Stimulated activated CD4-positive, alpha-beta T cell treated with anti-CD3 and anti-CD28 coated beads, Interleukin-1b, Interleukin-23, amount 100 ng/mL, for 48 hours (primary cell): ENCODE data around the gene MACROD2.

Experiments used
- DNase-seq: peaks from one replicate; pipeline ENCODE4 v3.0.0-alpha.2; 2020

The MACROD2 gene

GRCh38 chr20:15919118-15919517 lies 1923.8 kb downstream of the MACROD2 start:
- no peak for DNase-seq

GRCh38 chr20:15921930-15922329 lies 1926.6 kb downstream of the MACROD2 start:
- no peak for DNase-seq

DNA sequence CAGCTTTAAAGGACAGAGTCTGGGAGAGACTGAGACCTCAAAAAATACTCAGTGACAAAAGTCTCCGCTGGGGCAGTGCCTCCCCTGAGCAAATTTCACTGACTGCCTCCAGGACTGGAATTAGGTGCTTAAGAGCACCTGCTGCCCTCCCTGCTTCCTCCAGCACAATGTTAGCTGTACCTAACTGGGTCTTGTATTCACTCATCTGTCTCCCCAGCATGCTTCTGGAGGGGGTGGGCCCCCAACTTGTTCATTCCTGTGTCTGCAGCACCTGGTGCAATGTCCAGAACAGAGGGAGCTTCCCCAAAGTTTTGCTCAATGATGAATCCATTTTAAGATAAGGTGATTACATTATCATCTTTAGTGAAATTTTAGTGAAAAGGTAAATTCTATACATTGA lies 1927.2 kb downstream of the MACROD2 start:
- no peak for DNase-seq

DNA sequence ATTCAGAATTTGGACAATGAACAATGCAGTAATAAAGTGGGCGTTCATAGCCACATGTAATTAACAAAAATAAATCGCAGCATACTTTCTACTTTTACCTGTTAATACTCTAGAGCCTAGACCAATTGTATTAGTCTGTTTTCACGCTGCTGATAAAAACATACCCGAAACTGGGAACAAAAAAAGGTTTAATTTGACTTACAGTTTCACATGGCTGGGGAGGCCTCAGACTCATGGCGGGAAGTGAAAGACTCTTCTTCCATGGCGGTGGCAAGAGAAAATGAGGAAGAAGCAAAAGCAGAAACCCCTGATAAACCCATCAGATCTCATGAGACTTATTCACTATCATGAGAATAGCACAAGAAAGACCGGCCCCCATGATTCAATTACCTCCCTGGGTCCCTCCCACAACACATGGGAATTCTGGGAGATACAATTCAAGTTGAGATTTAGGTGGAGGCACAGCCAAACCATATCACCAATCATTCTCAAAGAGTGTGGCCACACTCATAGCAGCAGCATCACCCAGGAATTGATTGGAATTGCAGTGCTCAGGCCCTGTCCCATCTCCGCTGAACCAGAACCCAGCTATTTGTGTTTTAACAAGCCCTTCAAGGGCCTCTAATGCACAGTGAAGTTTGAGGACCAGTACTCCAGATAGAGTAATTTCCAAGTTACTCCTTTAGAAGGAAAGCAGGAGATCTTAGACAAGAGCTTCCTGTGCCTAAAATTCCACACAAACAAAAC lies 1927.9 kb downstream of the MACROD2 start:
- no peak for DNase-seq

DNA sequence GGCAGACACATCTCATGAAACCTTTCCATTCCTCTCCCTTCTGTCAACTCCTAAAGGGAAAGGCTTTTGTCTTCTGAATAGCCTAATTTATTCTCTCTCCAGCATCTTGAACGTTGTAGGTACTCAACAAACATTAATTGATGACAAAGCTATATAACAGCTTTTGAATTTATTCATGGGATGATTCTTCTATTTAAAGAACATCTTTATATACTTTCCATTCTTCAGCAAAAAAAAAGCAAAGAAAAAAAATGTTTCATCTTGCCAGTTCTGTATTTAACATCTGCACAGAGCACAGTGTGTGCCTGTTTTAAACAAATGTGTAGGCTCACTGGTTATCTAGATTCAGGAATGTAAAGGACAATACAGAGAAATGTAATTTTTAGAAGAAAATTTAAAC lies 1929.2 kb downstream of the MACROD2 start:
- no peak for DNase-seq

DNA sequence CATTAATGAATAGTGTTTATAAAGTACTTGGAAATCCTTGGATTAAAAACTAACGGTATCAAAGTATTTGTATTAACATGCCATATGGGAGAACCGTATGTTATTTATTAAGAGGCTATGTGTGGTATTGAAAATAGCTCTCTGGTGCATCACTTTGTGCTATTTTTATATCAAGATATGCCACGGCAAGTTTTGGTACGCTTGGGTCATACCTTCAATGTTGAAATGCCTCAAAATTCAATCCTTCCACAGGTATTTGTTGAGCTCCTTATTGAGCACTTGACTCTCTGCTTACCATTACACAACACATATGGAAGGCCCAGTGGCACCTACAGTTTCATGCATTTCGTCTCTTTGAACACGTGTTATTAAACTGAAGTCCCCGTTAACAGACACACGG lies 1930.1 kb downstream of the MACROD2 start:
- DNase-seq: no peak

- no peak for DNase-seq
These were observed 1932.8 kb downstream of the MACROD2 start for GRCh38 chr20:15927893-15928650.

GRCh38 chr20:15928946-15929345 lies 1933.6 kb downstream of the MACROD2 start:
- DNase-seq: no peak

DNA sequence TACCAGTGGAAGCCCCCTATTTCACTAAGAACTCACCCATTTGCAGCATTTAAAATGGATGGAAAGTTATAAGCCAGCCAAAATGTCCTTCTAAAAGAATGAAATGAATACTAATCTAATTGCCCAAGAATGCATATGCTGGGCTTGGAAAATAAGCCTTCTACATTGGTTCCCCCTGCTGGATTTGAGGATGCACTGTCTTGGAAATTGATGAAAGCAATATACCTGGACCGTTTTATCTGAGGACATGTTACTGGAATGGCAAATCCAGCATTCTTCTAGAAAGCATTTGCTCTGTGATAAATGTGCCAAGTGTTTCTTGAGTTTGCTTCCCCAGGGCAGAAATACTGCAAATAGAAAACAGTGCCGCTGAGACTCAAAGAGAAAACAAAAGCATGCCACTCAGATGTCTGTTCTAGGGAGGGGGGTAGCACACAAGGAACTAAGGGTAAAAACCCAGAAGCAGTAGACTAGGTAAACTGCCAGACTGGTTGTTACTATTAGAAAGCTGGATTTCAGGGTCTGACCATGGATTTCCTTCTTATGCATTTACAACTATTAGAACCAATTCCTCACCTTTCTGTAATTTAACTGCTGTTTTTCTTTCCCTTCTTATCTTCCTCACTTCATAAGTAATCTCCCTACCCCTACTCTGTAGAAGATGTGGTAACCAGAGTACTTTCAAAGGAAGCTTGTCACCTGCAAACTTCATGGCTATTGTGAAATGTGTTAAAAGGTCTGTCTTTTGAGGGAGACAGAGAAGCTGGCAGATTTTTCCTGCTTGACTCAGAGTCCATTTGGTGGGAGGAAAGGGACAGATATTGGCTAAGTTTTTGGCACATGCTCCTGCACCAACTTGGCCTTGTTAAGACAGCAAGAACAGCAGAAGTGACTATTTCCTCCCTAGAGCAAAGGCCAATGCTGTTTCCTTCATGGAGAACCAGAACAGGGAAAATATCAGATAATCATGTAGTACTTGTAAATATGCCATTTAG lies 1935.3 kb downstream of the MACROD2 start:
- no peak for DNase-seq

DNA sequence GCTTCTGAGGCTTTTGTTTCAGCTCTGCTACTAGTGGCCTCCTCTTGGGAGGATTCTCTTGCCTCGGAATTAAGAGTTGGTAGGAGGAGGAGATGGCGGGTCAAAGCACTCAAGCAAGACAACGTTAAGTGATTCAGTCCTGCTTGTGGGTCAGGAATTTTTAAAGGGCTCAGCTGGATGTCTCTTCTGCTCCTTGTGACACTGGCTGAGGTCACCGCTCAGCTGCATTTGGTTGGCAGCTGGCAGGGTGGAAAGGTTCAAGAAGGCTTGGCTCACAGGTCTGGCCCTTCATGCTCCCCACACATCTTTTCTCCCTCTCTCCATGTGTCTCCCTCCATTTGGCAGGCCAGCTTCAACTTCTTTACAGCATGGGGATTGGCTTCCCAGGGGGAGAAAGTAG lies 1936.6 kb downstream of the MACROD2 start:
- DNase-seq: no peak

GRCh38 chr20:15937179-15937578 lies 1941.9 kb downstream of the MACROD2 start:
- no peak for DNase-seq

- DNase-seq: no peak
These were observed 1943.5 kb downstream of the MACROD2 start for GRCh38 chr20:15938847-15939246.

GRCh38 chr20:15940127-15940526 lies 1944.8 kb downstream of the MACROD2 start:
- no peak for DNase-seq

DNA sequence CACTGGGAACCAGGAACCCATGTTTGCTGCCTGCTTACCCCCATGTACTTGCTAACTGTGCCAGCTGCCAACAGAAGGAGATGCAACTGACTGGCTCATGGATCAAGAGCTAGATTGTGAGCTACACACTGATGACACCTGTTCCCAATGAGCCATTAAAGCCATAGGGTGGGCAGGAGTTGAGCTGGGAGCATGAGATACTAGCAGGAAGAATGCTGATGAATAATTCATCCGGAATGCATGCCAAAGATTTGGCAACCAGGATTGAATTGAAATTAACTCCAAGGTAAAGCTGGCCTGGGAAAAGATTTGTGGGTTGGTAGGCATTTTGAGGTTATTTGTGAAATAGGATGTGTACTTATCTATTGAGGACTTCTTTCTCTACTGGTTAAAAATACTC lies 1946.8 kb downstream of the MACROD2 start:
- no peak for DNase-seq

- DNase-seq: no peak
These were observed 1950.0 kb downstream of the MACROD2 start for GRCh38 chr20:15945289-15945688.

DNA sequence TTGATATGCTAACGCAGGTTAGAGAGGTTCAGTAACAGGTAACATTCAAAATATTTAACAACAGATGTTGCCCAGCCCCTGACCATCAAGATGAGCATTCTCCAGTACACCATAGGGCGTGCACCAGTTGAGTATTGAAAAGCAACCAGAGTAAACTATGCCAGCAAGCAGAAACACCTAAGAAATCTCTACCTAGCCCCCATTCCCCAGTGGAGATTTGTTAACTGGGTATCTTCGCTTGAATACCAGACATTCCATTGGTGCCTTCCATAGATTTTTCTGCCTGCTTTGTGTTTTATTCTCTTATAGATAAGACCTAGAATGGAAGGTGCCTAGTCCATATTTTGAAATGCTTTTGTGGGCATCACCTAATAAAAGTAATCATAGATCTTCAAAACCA lies 1954.1 kb downstream of the MACROD2 start:
- no peak for DNase-seq

- DNase-seq: no peak
These were observed 1956.3 kb downstream of the MACROD2 start for GRCh38 chr20:15951658-15952057.

DNA sequence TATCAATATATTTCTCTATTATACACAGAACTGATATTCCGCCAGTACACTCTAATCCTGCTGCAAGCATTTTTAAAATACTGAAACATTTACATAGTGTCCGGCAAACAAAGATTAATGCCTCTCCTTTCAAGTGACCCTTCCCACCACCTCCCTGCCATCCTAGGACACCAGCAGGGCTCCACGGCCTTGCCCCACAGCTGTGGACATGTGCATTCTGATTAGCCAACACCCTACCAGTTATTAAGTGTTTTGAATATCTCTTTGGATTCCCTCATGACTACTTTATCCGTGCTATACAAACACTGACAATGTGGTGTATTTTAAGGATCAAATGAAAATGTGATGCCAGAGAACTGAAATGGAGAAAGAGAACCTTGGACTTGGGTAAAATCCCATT lies 1962.8 kb downstream of the MACROD2 start:
- DNase-seq: no peak

DNA sequence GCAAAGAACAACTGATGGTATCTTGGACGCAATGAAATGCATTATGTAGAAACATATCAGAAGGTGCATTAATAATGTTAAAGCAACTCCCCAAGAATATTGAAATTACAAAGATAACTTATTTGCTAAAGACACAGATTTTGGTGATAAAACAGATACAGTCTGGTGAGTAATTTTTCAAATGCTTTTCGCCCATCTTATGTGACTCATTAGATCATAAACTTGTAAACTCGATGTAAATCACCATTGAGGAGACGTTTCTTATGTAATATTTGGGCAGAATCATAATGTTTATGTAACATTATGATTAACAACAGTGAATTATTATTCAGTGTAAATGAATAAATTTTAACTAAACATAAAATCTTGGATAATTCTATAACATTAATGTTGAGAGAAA lies 1969.8 kb downstream of the MACROD2 start:
- DNase-seq: no peak

DNA sequence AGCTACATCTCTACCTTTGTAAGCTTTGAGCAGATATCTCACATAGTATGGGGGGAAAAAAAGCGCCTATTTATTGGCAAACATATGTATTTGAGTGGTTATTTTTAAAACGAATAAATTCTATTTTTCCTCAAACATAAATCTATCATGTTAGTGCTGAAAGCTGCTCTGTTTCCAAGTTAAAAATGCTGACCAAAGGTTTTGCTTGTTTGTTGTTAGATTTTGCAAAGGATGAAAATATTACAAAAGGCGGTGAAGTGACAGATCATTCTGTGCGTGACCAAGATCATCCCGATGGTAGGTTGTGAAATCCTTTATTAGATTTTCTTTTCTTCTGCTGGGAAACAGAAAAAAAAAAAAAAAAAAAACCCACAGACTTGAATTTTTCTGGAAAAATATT lies 1972.0 kb downstream of the MACROD2 start:
- no peak for DNase-seq

DNA sequence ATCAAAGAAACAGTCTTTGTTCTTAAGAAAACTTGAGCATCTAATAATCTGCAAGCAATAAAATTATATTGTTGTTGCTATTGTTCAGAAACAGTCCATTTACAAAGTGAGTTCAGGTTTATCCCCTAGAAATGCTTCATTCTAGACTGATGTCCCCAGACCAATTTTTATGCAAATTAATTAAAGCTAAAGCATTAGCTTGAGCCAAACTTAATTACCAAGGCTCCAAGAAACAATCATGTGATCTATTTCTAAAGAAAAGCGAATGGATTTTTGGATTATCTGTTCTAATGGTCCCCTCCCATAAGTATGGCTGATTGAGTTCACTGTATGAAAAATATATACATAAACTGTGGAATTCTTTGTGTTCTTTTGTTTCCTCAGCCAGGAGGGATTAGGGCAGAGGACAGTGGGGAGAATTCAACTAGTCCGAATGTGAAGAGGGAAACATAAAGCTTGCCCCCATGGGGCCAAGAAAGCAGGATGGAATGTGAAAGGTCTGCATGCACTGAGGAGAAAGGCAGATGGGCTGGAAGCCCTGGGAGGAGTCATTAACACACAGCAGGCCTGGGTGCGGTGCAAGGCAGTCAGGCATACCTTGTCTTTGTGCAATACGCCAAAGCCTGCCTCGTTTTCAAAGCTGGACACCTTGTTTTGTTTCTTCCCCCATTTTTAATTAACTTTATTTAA lies 1980.9 kb downstream of the MACROD2 start:
- DNase-seq: no peak

DNA sequence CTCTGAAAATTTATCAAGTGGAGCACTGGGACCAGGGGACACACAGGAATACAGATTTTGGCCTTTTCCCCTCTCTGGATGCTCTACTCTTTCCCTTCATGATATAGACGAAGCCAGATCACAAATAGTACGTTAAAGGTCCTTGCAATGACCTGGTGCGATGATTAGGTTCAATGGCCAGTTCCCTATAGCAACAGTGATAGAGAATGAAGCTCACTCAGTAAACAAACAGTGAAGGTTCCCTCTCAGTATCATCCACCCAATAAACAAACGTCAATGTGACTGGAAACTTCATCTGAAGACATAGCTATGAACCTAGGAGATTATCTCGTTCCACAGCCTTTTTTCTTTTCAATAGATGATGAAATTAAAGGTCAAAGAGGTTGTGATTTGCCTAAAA lies 1981.7 kb downstream of the MACROD2 start:
- DNase-seq: no peak

DNA sequence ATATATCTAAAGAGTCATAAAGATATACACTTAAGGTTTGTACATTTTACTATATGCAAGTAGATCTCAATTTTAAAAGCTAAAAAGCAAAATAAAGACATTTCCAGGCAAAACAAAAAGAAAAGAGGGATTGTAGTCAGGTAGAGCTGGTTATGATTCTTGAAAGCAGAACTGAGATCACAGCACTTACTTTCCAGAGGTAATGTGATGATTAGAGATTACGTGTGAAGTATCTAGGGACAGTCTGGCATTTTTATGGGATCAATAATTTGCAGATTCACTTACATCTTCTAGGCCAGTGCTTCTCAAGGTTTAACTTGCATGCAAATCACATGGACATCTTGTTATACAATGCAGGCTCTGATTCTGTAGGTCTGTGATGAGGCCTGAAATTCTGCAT lies 1982.4 kb downstream of the MACROD2 start:
- no peak for DNase-seq
